ENCODE measurements around the gene B2M.

B2M gene

GRCh38 chr15:44753345-44753744 lies 42.0 kb downstream of the B2M start:
- TF ChIP-seq EZH2 (optimal IDR thresholded peaks at IDR 0.05; ENCODE audit: low read depth, low read length) (no peak), CTCF (IDR thresholded peaks at IDR 0.05; ENCODE audit: low read length) (no peak), EZH2phosphoT487 (IDR thresholded peaks at IDR 0.05; ENCODE audit: low read length) (no peak)
- Histone ChIP-seq H3K79me2 (ENCODE audit: low read length) (no peaks in the 10 kb centered on the region), H2AFZ (ENCODE audit: low read length) (no peak overlapping the region), H3K36me3 (replicated peaks; ENCODE audit: insufficient read depth, low read length) (no peaks in the 10 kb centered on the region), H4K20me1 (ENCODE audit: insufficient read depth, low read length) (no peaks in the 10 kb centered on the region), H3K4me2 (ENCODE audit: low read depth, low read length) (no peak overlapping the region), H3K27ac (ENCODE audit: low read length) (no peak overlapping the region), H3K27me3 (replicated peaks; ENCODE audit: insufficient read depth, low read length) (no peaks in the 10 kb centered on the region), H3K4me1 (ENCODE audit: low read length) (no peaks in the 10 kb centered on the region), H3K9me3 (replicated peaks; ENCODE audit: insufficient read depth, low read length) (no peaks in the 10 kb centered on the region), H3K9me2 (replicated peaks; ENCODE audit: insufficient read depth, low read length) (no peaks in the 10 kb centered on the region), H3K9ac (ENCODE audit: low read length) (no peak overlapping the region), H3F3A (ENCODE audit: insufficient read depth, low read length) (no peaks in the 10 kb centered on the region), H3K4me3 (ENCODE audit: low read length) (no peak overlapping the region)
- no peak for DNase-seq

GRCh38 chr15:44763187-44763586 lies 51.9 kb downstream of the B2M start:
- Histone ChIP-seq H3K9me2 (replicated peaks; ENCODE audit: insufficient read depth, low read length) (no peaks in the 10 kb centered on the region), H3K79me2 (ENCODE audit: low read length) (no peaks in the 10 kb centered on the region), H3K4me1 (ENCODE audit: low read length) (no peaks in the 10 kb centered on the region), H2AFZ (ENCODE audit: low read length) (no peak overlapping the region), H3K4me2 (ENCODE audit: low read depth, low read length) (no peak overlapping the region), H3K27ac (ENCODE audit: low read length) (no peak overlapping the region), H3K4me3 (ENCODE audit: low read length) (no peak overlapping the region), H3K9me3 (replicated peaks; ENCODE audit: insufficient read depth, low read length) (no peaks in the 10 kb centered on the region), H3K27me3 (replicated peaks; ENCODE audit: insufficient read depth, low read length) (no peaks in the 10 kb centered on the region), H4K20me1 (ENCODE audit: insufficient read depth, low read length) (no peaks in the 10 kb centered on the region), H3F3A (ENCODE audit: insufficient read depth, low read length) (no peaks in the 10 kb centered on the region), H3K9ac (ENCODE audit: low read length) (no peak overlapping the region), H3K36me3 (replicated peaks; ENCODE audit: insufficient read depth, low read length) (no peaks in the 10 kb centered on the region)
- TF ChIP-seq CTCF (IDR thresholded peaks at IDR 0.05; ENCODE audit: low read length) (no peak), EZH2 (optimal IDR thresholded peaks at IDR 0.05; ENCODE audit: low read depth, low read length) (no peak), EZH2phosphoT487 (IDR thresholded peaks at IDR 0.05; ENCODE audit: low read length) (no peak)
- no peak for DNase-seq

- Histone ChIP-seq H3K27me3 (replicated peaks; ENCODE audit: insufficient read depth, low read length) (no peaks in the 10 kb centered on the region), H3K9me2 (replicated peaks; ENCODE audit: insufficient read depth, low read length) (no peaks in the 10 kb centered on the region), H3K79me2 (ENCODE audit: low read length) (no peaks in the 10 kb centered on the region), H3K4me1 (ENCODE audit: low read length) (no peaks in the 10 kb centered on the region), H3K27ac (ENCODE audit: low read length) (no peak overlapping the region), H3F3A (ENCODE audit: insufficient read depth, low read length) (no peaks in the 10 kb centered on the region), H3K4me3 (ENCODE audit: low read length) (no peak overlapping the region), H4K20me1 (ENCODE audit: insufficient read depth, low read length) (no peaks in the 10 kb centered on the region), H3K9ac (ENCODE audit: low read length) (no peak overlapping the region), H3K9me3 (replicated peaks; ENCODE audit: insufficient read depth, low read length) (no peaks in the 10 kb centered on the region), H2AFZ (ENCODE audit: low read length) (no peak overlapping the region), H3K36me3 (replicated peaks; ENCODE audit: insufficient read depth, low read length) (no peaks in the 10 kb centered on the region), H3K4me2 (ENCODE audit: low read depth, low read length) (no peak overlapping the region)
- DNase-seq = no peak
- TF ChIP-seq EZH2 (optimal IDR thresholded peaks at IDR 0.05; ENCODE audit: low read depth, low read length) = no peak
- TF ChIP-seq CTCF (IDR thresholded peaks at IDR 0.05; ENCODE audit: low read length) = no peak
- TF ChIP-seq EZH2phosphoT487 (IDR thresholded peaks at IDR 0.05; ENCODE audit: low read length) = no peak
Measured at GRCh38 chr15:44763848-44764247, 52.5 kb downstream of the B2M start.

Data from MM.1S (cell line).